Heart left ventricle (tissue), 16 donors: ENCODE results near the gene SHISA9. TPM values are rescaled to one million over a fixed set of nuclear protein-coding genes. Genes with fewer than 3 reads are reported as not detected.

ENCODE experiments used
- ATAC-seq, 4 donors: fragments of 200-7000 bp; cut with Tn5 transposase; one replicate each; pipeline ENCODE4 v1.9.1; 2020 to 2022; ENCODE audit warnings: moderate library complexity in 4 of 4, mild to moderate bottlenecking in 3 of 4, moderate number of reproducible peaks in 1 of 4
- DNase-seq, 5 donors: peaks; one replicate each; pipeline ENCODE4 v3.0.0-alpha.2; 2020
- H3K27ac ChIP-seq, 12 donors: fragments of 200-600 bp; sonication (generic) in 4 of 12; one replicate each; pipeline versions ENCODE4 v1.5.0 to v1.8.0; 2016 to 2022; ENCODE audit warnings: mild to moderate bottlenecking in 2 of 12
- H3K27me3 ChIP-seq, 9 donors: fragments of 200-600 bp; sonication (generic) in 2 of 9; one replicate each; pipeline versions ENCODE4 v1.5.1 to v1.8.0; 2016 to 2022; ENCODE audit warnings: mild to moderate bottlenecking in 3 of 9
- H3K36me3 ChIP-seq, 9 donors: fragments of 200-600 bp; sonication (generic) in 2 of 9; one replicate each; pipeline versions ENCODE4 v1.5.0 to v1.8.0; 2018 to 2022; ENCODE audit warnings: mild to moderate bottlenecking in 2 of 9
- H3K4me1 ChIP-seq, 12 donors: fragments of 200-600 bp; sonication (generic) in 4 of 12; one replicate each; pipeline versions ENCODE4 v1.5.0 to v1.8.0; 2016 to 2022; ENCODE audit warnings: mild to moderate bottlenecking in 3 of 12
- H3K4me3 ChIP-seq, 12 donors: fragments of 200-600 bp; sonication (generic) in 4 of 12; one replicate each; pipeline versions ENCODE4 v1.5.0 to v1.8.0; 2017 to 2022; ENCODE audit warnings: mild to moderate bottlenecking in 9 of 12, moderate library complexity in 4 of 12
- H3K9me3 ChIP-seq, 12 donors: fragments of 200-600 bp; sonication (generic) in 4 of 12; one replicate each; pipeline versions ENCODE4 v1.5.0 to v1.8.0; 2016 to 2022; ENCODE audit warnings: mild to moderate bottlenecking in 1 of 12
- POLR2A ChIP-seq, 2 donors: fragments of 450-650 bp; IDR thresholded peaks; one replicate each; pipeline ENCODE4 v1.6.1; 2017; ENCODE audit warnings: antibody characterized with exemption in 2 of 2, mild to moderate bottlenecking in 2 of 2, moderate library complexity in 2 of 2
- WGBS, 4 donors: extraction: QIAGEN DNeasy Blood & Tissue Kit in 2 of 4; methylation state at CpG; one replicate each; pipeline versions ENCODE4 v1.1.5 to v1.1.7; 2013 to 2018; 5-methylcytosine and 5-hydroxymethylcytosine counted together
- intact Hi-C, 10 donors: fragments of 100-400 bp; cut with DNase I; formaldehyde crosslinking; loops; one replicate each; pipeline versions ENCODE4 v1.11.1 to v1.14.2; 2022
- polyA plus RNA-seq, 2 donors: library from polyadenylated mRNA; stranded (reverse); fragments of 200-250 nt; gene quantifications; one replicate each; pipeline ENCODE4 v1.2.3, GENCODE V29; 2013
- total RNA-seq, 9 donors: library from RNA; depleted of rRNA in 2 of 9; stranded (reverse); fragments of >200 nt in 2 of 9; fragmentation: NEBNext Ultra II Directional in 3 of 9; extraction: Animal tissue kit (Norgen Biotek cat#: 25700) in 3 of 9; gene quantifications; one replicate each; pipeline versions ENCODE4 v1.1.0 to v1.2.4, GENCODE V29; 2016 to 2023
- TF ChIP-seq, protein P1 (sequence below), 12 donors: fragments of 200-600 bp; sonication (generic) in 4 of 12; IDR thresholded peaks; one replicate each; pipeline versions ENCODE4 v1.5.0 to v1.8.0; 2018 to 2022; ENCODE audit warnings: antibody characterized with exemption in 12 of 12, mild to moderate bottlenecking in 5 of 12
- donor health status: ischemic (EF 13 %, LVEDD 7.1; RV severe dilation, severe dysfunction).
- donor health status: healthy with polysubstance abuse.
- donor health status: DM: no; HTN: yes; CAD: no.
- donor health status: DM: no; HTN: no; CAD: no.
- donor health status: ischemic (EF 25% LVEDD 6.9; RV normal size, moderate dysfunction).
- donor health status: ischemic (EF 25% LVEDD 5.7; RV mildly dilated, moderate dysfunction).
- donor health status: healthy.
- donor health status: DM: yes; HTN: yes; CAD: no.
- donor health status: ischemic (EF 35%, LVEDD 5.7; RV mildly dilated, moderate dysfunction).
- donor health status: nonischemic (EF 11% LVEDD 7.7; RV severe dilation, severe dysfunction).
- donor health status: DM: yes; HTN: yes; CAD: no.
- donor health status: PGD.
- donor health status: ischemic (EF 29% LVEDD 5.4; RV normal size, mild dysfunction).
- donor health status: nonischemic (EF 23%, LVEDD 6.1; RV moderate dilation, normal function).

Gene SHISA9
- total and polyA plus RNA-seq, 11 donors = 0.08 to 0.83 (median 0.24) TPM; not detected in 1

DNA sequence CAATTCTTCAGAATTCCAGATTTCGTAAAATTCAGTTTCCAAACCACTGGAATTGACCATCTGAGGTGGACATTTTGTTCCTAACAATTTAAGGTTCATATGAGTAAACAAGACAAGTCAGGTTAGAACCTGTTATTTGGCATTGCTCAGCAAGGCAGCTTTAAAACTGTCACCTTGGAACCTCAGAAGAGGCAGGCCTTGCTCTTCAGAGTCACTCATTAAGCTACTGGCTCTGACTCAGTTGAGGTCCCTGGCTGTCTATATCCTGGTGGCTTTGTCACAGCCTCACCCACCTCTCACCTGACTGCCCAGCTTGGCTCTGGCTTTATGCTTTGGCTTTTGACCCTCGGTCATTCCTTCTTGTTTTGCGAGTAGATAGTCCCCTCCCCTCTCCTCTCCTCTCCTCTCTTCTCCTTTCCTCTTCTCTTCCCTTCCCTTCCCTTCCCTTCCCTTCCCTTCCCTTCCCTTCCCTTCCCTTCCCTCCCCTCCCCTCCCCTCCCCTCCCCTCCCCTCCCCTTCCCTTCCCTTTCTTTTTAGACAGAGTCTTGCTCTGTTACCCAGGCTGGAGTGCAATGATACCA is 238.4 kb downstream of the SHISA9 start:
- no peak overlapping the region for H3K27ac ChIP-seq

DNA sequence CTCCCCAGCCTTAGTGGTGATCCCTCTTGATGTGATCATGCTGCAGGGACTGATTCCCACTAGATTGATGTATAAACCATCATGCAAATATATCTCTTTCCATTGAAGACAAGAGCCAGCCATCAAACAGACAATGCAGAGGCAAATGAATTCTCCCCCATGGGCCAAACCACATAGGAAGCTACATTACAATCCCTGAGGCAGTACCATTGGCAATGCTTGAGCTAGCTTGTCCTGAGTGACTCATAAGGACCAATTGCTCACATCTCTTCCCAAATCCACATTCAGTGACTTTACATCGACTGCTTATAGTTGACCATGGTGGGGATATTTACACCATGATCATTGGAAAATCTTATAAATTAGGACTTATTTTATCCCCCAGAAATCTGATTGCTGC is 242.2 kb downstream of the SHISA9 start:
- no peaks in the 10 kb centered on the region for H3K36me3 ChIP-seq
- no peaks in the 10 kb centered on the region for H3K4me1 ChIP-seq
- H3K4me3 ChIP-seq = no peak overlapping the region
- H3K27me3 ChIP-seq = no peaks in the 10 kb centered on the region
- WGBS, 4 donors = 81 to 100% (median 90%) methylated on average over 1 of the region's 1 CpG
- intact Hi-C loops = no loop called here
- H3K9me3 ChIP-seq = peaks cover 0 to 6% (median 0%) of the 10 kb centered on the region in 12 donors
- DNase-seq = no peak
- no peak overlapping the region for H3K27ac ChIP-seq
- ATAC-seq = no peak
- TF ChIP-seq, protein P1, sequence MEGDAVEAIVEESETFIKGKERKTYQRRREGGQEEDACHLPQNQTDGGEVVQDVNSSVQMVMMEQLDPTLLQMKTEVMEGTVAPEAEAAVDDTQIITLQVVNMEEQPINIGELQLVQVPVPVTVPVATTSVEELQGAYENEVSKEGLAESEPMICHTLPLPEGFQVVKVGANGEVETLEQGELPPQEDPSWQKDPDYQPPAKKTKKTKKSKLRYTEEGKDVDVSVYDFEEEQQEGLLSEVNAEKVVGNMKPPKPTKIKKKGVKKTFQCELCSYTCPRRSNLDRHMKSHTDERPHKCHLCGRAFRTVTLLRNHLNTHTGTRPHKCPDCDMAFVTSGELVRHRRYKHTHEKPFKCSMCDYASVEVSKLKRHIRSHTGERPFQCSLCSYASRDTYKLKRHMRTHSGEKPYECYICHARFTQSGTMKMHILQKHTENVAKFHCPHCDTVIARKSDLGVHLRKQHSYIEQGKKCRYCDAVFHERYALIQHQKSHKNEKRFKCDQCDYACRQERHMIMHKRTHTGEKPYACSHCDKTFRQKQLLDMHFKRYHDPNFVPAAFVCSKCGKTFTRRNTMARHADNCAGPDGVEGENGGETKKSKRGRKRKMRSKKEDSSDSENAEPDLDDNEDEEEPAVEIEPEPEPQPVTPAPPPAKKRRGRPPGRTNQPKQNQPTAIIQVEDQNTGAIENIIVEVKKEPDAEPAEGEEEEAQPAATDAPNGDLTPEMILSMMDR (IDR thresholded peaks at IDR 0.05) = no peak
- TF ChIP-seq POLR2A (IDR thresholded peaks at IDR 0.05) = no peak

More for the DNA sequence above, 238.4 kb downstream of the SHISA9 start:
- DNase-seq (no peak), ATAC-seq (no peak)
- no peaks in the 10 kb centered on the region for H3K4me1 ChIP-seq
- WGBS, 4 donors = 76 to 83% (median 78%) methylated on average over 3 of the region's 3 CpGs
- no peak overlapping the region for H3K4me3 ChIP-seq
- H3K27me3 ChIP-seq = no peaks in the 10 kb centered on the region
- TF ChIP-seq POLR2A (IDR thresholded peaks at IDR 0.05) = no peak
- TF ChIP-seq, protein P1 (IDR thresholded peaks at IDR 0.05) = no peak
- peaks cover 0 to 13% (median 0%) of the 10 kb centered on the region in 12 donors for H3K9me3 ChIP-seq
- no peaks in the 10 kb centered on the region for H3K36me3 ChIP-seq
- intact Hi-C loops = no loop called here

- WGBS, 4 donors = 36 to 41% (median 36%) methylated on average over 2 of the region's 2 CpGs
- Histone ChIP-seq H3K27me3 (peaks cover 0 to 4% (median 0%) of the 10 kb centered on the region in 9 donors), H3K36me3 (no peaks in the 10 kb centered on the region), H3K27ac (no peak overlapping the region), H3K9me3 (peaks cover 0 to 6% (median 0%) of the 10 kb centered on the region in 12 donors), H3K4me3 (no peak overlapping the region), H3K4me1 (no peaks in the 10 kb centered on the region)
- ATAC-seq (no peak), DNase-seq (no peak)
- TF ChIP-seq, protein P1 (IDR thresholded peaks at IDR 0.05) = no peak
- TF ChIP-seq POLR2A (IDR thresholded peaks at IDR 0.05) = no peak
- intact Hi-C loops = no loop called here
Measured at GRCh38 chr16:13146829-13147228, 245.4 kb downstream of the SHISA9 start.

GRCh38 chr16:13148294-13148693 is 246.9 kb downstream of the SHISA9 start:
- intact Hi-C loops = no loop called here
- Histone ChIP-seq H3K27me3 (peaks cover 0 to 4% (median 0%) of the 10 kb centered on the region in 9 donors), H3K4me1 (no peaks in the 10 kb centered on the region), H3K36me3 (no peaks in the 10 kb centered on the region), H3K4me3 (no peak overlapping the region), H3K27ac (no peak overlapping the region), H3K9me3 (peaks cover 0 to 4% (median 0%) of the 10 kb centered on the region in 12 donors)
- ATAC-seq = no peak
- TF ChIP-seq, protein P1 (IDR thresholded peaks at IDR 0.05) = no peak
- TF ChIP-seq POLR2A (IDR thresholded peaks at IDR 0.05) = no peak
- DNase-seq = no peak
- 81 to 86% (median 83%) methylated on average over 3 of the region's 3 CpGs for WGBS, 4 donors
